Measurements from ENCODE around the gene TIMM10B.

The TIMM10B gene

DNA sequence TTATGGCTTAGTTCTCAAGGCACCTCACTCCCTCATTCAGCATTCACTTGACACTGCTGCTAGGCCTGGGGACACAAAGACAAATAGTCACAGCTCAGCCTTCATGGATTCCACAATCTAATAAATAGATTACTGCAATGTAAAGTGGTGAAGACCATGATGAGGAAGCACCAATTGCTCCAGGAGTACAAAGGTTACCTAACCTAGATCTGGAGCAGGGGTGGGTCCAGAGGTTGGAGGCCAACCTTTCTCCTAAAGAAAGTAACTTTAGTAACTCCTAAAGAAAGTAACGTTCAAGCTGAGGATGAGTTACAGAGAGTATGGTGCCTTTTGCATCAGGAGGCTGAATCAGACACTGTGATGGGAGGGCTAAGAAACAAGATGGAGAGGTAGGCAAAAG, 11.7 kb upstream of the TIMM10B start:
- in situ Hi-C loops (cut with HindIII; ENCODE audit: low sequenced_read_pairs) = no loop called here

- in situ Hi-C loops (cut with HindIII; ENCODE audit: low sequenced_read_pairs) = no loop called here
These were observed 8.4 kb upstream of the TIMM10B start for GRCh38 chr11:6472934-6473333.

DNA sequence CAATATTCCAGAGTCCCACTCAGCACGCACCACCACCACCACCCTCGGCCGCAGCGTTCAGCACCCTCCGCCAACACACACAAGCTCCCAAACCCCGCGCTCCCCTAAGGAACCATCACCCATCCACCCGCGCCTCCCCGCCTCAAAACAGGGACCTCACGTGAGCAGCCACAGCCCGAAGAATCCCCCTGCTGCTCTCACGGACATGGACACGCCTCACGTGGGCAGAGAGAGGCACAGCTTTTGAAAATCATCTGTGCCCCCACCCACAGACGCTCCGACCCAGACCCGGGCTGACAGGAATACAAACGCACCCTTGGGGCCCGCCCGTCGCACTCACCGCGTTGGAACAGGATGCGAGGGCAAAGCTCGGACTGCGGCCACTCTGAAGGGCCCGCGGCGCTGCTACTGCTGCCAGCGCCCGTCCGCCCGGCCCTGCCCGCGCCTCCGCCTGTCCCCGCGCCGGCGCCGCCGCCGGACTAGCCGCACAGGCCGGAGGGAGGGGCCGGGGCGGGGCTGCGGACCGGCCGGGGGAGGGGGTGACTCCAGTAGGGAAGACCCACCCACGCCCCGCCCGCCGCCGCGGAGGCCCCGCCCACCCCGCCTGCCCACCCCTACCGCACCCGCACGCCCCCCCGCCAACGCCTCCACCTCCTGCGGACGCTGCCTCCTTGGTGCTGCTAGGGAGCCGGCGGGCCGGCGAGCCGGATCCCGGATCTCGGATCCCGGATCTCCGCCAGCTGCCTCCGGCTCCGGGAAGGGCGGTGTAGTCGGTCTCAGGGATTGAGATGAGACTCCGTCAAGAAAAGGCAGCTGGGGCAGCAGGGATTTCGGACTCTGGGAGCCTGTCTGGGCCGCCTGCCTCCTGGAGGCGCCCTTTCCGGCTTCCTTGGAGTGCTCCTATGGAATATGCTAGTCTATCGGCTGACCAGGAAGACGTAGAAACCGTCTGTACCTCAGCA, 7.6 kb upstream of the TIMM10B start, which contains the start of gene TRIM3:
Gene TRIM3 (minus strand): TSS at position 491 of the 962 bp plus-strand sequence. CDS start 8,246 bp downstream, outside the sequence.
- in situ Hi-C loops (cut with HindIII; ENCODE audit: low sequenced_read_pairs) = no loop called here

- in situ Hi-C loops (cut with HindIII; ENCODE audit: low sequenced_read_pairs) = no loop called here
These were observed 6.9 kb upstream of the TIMM10B start for GRCh38 chr11:6474413-6474792.

DNA sequence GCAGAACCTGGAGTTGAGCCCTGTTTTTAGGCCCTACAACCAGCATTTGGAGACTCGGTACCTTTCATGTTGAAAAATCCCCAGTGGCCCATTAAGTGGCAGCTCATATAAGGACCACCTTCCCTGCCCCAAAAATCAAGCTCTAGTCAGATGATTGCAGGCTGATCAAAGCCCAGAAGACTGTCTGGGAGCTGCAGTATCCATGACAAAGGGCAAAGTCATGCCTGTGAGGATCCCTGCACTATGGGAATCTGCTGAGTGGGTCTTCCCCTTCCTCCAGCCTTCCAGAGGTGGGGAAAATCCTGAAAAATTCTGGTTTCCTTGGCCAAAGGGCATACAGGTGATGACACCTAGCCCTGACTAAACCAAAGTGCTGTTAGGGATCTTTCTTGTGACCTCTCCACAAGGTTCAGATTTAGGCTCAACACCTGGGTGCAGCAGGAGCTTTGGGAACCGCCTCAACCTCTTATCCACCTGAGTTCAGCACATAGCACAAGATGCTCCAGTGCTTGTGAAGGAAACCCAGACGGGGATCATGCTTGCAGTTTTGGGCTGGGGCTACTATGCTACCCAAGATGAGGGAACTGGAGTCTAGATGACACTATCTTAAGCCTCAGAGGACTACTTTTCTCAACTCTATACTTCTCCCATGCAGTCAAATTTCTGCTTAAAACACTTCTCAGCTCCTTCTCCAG, 6.3 kb upstream of the TIMM10B start:
- in situ Hi-C loops (cut with HindIII; ENCODE audit: low sequenced_read_pairs) = loop anchor here (5.0 kb wide), 1 partner anchor 33 kb away; the partner anchor contains the start of gene HPX

- in situ Hi-C loops (cut with HindIII; ENCODE audit: low sequenced_read_pairs) = loop anchor here (5.0 kb wide), 1 partner anchor 34 kb away; the partner anchor contains the start of gene HPX
These were observed 5.4 kb upstream of the TIMM10B start for GRCh38 chr11:6475936-6476335.

- in situ Hi-C loops (cut with HindIII; ENCODE audit: low sequenced_read_pairs) = loop anchor here (5.0 kb wide), 1 partner anchor 34 kb away; the partner anchor contains the start of gene HPX
These were observed 4.7 kb upstream of the TIMM10B start for GRCh38 chr11:6476571-6476970.

DNA sequence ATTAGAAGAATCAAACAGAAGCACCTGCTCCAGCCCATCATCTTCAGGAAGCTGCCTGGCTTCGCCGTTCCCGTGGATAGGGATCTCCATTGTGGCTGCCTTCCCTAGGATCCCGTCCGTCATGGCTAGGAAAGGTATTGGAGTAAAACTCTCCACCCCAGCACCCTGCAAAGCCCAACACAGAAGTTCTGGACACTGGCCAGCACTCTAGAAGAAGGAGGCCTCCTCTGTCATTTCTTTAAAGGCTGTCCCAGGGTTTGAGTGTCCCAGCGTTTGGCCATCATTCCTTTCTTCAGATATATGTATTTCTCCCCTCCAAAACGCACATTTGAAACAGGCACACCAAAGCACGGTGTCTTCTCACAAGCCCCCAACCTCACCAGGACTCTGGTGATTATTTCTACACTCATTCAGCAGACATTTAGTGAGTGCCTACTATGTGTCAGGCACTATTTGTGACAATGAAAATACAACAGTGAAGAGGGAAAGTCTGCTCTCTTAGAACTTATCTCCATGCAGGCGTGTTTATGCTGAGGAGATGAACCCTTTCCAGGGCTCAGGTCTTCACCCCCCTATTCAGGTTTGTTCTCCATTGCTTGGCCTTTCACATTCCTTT, 894 bp upstream of the TIMM10B start:
- in situ Hi-C loops (cut with HindIII; ENCODE audit: low sequenced_read_pairs) = no loop called here

DNA sequence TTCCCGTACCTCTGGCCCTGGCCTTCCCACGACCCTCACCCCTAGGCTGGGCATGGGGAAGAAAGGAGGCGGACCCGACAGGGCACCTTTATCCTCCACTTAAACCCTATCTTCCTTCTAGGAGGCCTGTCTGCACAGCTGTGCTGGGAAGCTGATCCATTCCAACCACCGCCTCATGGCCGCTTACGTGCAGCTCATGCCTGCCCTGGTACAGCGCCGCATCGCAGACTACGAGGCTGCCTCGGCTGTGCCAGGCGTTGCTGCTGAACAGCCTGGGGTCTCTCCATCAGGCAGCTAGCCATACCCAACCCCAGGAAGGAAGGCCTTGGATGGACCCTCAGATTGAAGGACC, 599 bp downstream of the TIMM10B start:
- in situ Hi-C loops (cut with HindIII; ENCODE audit: low sequenced_read_pairs) = no loop called here

GRCh38 chr11:6482441-6482840, 1.1 kb downstream of the TIMM10B start:
- in situ Hi-C loops (cut with HindIII; ENCODE audit: low sequenced_read_pairs) = no loop called here

DNA sequence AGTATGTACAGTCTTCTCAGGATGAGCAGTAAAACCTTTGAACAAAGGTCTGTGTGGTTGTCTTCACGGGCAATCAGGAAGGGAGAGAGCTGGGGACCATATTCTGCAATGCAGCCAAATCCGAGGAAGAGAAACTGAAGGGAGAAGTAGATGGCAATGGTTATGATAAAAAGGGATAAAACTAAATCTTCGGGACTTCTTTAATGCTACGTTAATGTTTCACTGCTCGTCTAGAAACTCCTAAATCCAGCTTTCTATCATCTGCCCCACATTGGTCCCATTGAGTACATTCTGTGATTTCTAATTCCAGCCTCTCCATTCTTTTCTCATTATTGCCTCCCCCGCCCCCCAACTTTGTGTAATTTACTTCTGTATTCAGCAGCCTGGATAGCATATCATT, 1.7 kb downstream of the TIMM10B start:
- in situ Hi-C loops (cut with HindIII; ENCODE audit: low sequenced_read_pairs) = no loop called here

GRCh38 chr11:6485661-6486060, 4.4 kb downstream of the TIMM10B start:
- in situ Hi-C loops (cut with HindIII; ENCODE audit: low sequenced_read_pairs) = no loop called here

- in situ Hi-C loops (cut with HindIII; ENCODE audit: low sequenced_read_pairs) = no loop called here
These were observed 5.0 kb downstream of the TIMM10B start for GRCh38 chr11:6486256-6486655.

DNA sequence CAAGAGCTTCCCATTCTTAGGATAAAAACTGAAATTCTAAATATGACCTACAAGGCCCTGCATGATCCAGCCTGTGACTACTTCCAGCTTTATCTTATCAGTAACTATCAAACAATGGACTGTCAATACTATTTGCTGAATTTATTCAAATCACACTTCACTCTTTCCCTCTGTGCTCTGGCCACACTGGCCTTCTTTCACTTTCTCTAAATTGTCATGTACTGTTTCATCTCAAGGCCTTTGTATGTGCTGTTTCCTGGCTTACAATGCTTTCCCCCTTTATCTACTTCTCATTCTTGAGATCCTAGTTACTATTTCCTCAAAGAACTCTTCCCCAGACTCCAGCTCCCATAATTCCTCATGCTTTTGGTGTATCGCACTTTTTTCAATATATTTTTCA, 5.6 kb downstream of the TIMM10B start:
- in situ Hi-C loops (cut with HindIII; ENCODE audit: low sequenced_read_pairs) = no loop called here

DNA sequence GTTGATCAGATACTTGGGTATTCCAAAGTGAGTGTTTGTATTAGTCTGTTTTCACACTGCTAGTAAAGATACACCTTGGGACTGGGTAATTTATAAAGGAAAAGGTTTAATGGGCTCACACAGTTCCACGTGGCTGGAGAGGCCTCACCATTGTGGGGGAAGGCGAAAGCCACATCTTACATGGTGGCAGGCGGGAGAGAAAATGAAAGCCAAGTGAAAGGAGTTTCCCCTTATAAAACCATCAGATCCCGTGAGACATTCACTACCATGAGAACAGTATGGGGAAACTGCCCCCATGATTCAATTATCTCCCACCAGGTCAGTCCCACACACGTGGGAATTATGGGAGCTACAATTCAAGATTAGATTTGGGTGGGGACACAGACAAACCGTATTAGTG, 7.0 kb downstream of the TIMM10B start:
- in situ Hi-C loops (cut with HindIII; ENCODE audit: low sequenced_read_pairs) = no loop called here

DNA sequence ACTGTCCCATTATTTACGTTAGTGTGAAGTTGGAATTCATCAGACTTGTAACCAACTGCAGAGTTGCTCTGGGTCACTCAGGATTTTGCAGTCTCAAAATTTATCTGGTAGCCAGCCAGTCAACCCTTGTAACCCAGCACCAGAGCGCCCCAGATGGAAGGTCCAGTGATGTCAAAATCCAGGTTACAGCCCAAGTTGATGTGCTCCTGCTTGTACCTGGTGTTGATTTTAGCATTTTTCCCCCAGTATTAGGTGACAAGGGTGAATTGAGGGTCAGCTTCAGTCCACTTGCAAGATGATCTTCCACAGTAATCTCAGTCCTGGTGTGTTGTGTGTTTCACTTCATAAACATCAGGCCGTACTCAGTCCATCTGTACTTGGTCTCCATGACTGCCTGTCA, 7.5 kb downstream of the TIMM10B start:
- in situ Hi-C loops (cut with HindIII; ENCODE audit: low sequenced_read_pairs) = no loop called here

GRCh38 chr11:6489306-6489705, 8.0 kb downstream of the TIMM10B start:
- in situ Hi-C loops (cut with HindIII; ENCODE audit: low sequenced_read_pairs) = no loop called here

GRCh38 chr11:6497069-6497839, 16.0 kb downstream of the TIMM10B start, which contains the start of gene DNHD1:
TSS of gene DNHD1 (plus strand) at chr11:6497280. CDS start at chr11:6498216, 936 bp downstream.
- in situ Hi-C loops (cut with HindIII; ENCODE audit: low sequenced_read_pairs) = no loop called here

DNA sequence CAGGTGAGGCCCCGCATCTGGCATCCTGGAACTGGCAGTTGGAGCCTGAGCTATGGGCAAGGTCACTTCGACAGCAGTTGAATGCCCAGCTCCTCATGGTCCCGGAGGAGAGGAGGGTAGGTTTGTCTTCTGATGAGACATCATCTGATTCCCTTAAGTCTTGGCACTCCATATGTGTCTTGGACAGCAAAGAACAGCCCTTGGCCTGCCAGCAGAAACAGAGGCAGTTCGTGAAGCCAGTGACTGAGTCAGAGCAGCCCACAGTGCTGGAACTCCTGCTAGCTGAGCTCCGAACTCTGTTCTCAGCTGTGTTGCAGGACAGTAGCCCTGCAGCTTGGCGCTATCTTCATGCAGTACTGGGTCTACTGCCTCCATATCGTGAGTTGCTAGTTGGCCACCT, 16.8 kb downstream of the TIMM10B start:
- in situ Hi-C loops (cut with HindIII; ENCODE audit: low sequenced_read_pairs) = no loop called here

DNA sequence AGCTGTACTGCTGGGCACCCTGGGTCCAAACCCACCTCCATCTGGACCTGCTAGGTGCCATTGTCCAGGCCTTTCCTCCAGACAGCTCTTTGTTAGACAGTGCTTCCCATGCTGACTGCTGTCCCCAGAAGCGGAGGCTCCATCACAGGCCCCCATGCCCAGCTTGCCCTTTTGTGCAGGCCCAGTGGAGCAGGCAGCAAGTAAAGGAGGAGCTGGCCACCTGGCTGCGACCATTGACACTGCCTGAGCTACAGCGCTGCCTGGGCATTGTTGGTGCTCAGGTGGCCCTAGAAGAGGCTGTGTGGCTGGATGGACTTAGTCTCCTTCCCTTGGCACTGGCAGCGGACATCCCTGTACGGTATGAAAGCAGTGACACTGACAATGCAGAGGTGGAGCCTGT, 17.2 kb downstream of the TIMM10B start:
- in situ Hi-C loops (cut with HindIII; ENCODE audit: low sequenced_read_pairs) = no loop called here

GRCh38 chr11:6502382-6502781, 21.1 kb downstream of the TIMM10B start:
- in situ Hi-C loops (cut with HindIII; ENCODE audit: low sequenced_read_pairs) = no loop called here
